Raji (cell line): ENCODE measurements around the gene PKLR.
A peak's percentile ranks its signal among the peaks of the same experiment; 100 is the strongest.

Source experiments
- POLR2A ChIP-seq: IDR thresholded peaks from 2 replicates; pipeline ENCODE4 v1.6.1; 2011; ENCODE audit warnings: low read depth, low read length, control low read depth; ENCODE audit not compliant: insufficient read depth

Gene PKLR

GRCh38 chr1:155255243-155256007, 45.8 kb downstream of the PKLR start, which contains the start of gene ENTREP3:
Gene ENTREP3, minus strand, starts transcription at chr1:155255483. Its CDS starts 606 bp downstream, at chr1:155254877.
- TF ChIP-seq POLR2A, result peak; percentile 83

GRCh38 chr1:155254714-155255242, 46.5 kb downstream of the PKLR start:
- no peak for TF ChIP-seq POLR2A

- no peak for TF ChIP-seq POLR2A
Observed at GRCh38 chr1:155254228-155254713, 47.0 kb downstream of the PKLR start.

GRCh38 chr1:155253797-155254196, 47.4 kb downstream of the PKLR start:
- no peak for TF ChIP-seq POLR2A

- TF ChIP-seq POLR2A, result no peak
Observed at GRCh38 chr1:155253208-155253607, 48.0 kb downstream of the PKLR start.

- no peak for TF ChIP-seq POLR2A
Observed at GRCh38 chr1:155251566-155251965, 49.7 kb downstream of the PKLR start.

GRCh38 chr1:155250633-155251449, 50.4 kb downstream of the PKLR start:
- peak; percentile 37; the same call in 1 of the 2 replicates for TF ChIP-seq POLR2A

GRCh38 chr1:155250246-155250632, 51.0 kb downstream of the PKLR start:
- TF ChIP-seq POLR2A, result no peak

- no peak for TF ChIP-seq POLR2A
Observed at GRCh38 chr1:155247667-155248553, 53.3 kb downstream of the PKLR start.

- no peak for TF ChIP-seq POLR2A
Observed at GRCh38 chr1:155245163-155245524, 56.1 kb downstream of the PKLR start.

GRCh38 chr1:155244368-155245162, 56.7 kb downstream of the PKLR start:
- TF ChIP-seq POLR2A, result peak; percentile 91

GRCh38 chr1:155242805-155243358, 58.4 kb downstream of the PKLR start:
- no peak for TF ChIP-seq POLR2A

GRCh38 chr1:155241841-155242264, 59.4 kb downstream of the PKLR start:
- TF ChIP-seq POLR2A, result no peak
